Kidney (tissue), 14 donors: ENCODE measurements around the gene SGSH. TPM values are rescaled to one million over a fixed set of nuclear protein-coding genes. Genes with fewer than 3 reads are reported as not detected.
"Not testable (repeated sequence)": the region's sequence is repeated elsewhere in the genome, so short reads cannot be mapped to it uniquely, and the experiment has no call there.

ENCODE experiments used
- DNase-seq, 5 donors: peaks; one replicate each; pipeline ENCODE4 v3.0.0-alpha.2; 2013 to 2020
- FAIRE-seq: peaks from 2 replicates; lab custom pipeline; 2012; peaks lifted over from hg19 to GRCh38; lab: Jason Lieb, UNC
- H3K27ac ChIP-seq, 2 donors: one replicate each; pipeline ENCODE4 v1.7.0; 2013; ENCODE audit warnings: low read depth in 2 of 2, low read length in 2 of 2, inconsistent platforms in 1 of 2
- H3K27me3 ChIP-seq: one replicate; pipeline ENCODE4 v1.7.1; 2013; ENCODE audit warnings: low read length, inconsistent platforms; ENCODE audit not compliant: control insufficient read depth, insufficient read depth
- H3K36me3 ChIP-seq, 3 donors: one replicate each; pipeline versions ENCODE4 v1.7.0 to v1.7.1; 2013; ENCODE audit warnings: low read length in 3 of 3, control low read depth in 1 of 3, inconsistent platforms in 1 of 3; ENCODE audit not compliant: insufficient read depth in 3 of 3, control insufficient read depth in 2 of 3
- H3K4me1 ChIP-seq, 3 donors: one replicate each; pipeline versions ENCODE4 v1.7.0 to v1.7.1; 2013; ENCODE audit warnings: low read length in 3 of 3, inconsistent platforms in 1 of 3, low read depth in 1 of 3; ENCODE audit not compliant: control insufficient read depth in 2 of 3, insufficient read depth in 2 of 3
- H3K4me3 ChIP-seq, 3 donors: one replicate each; pipeline versions ENCODE4 v1.7.0 to v1.8.1; 2013; ENCODE audit warnings: low read length in 3 of 3, control low read depth in 1 of 3, inconsistent platforms in 1 of 3
- H3K9ac ChIP-seq, 3 donors: one replicate each; pipeline versions ENCODE4 v1.7.0 to v1.7.1; 2013; ENCODE audit warnings: low read length in 3 of 3, control low read depth in 1 of 3, inconsistent platforms in 1 of 3
- H3K9me3 ChIP-seq, 3 donors: one replicate each; pipeline versions ENCODE4 v1.7.0 to v1.7.1; 2013; ENCODE audit warnings: low read length in 3 of 3, control low read depth in 1 of 3, inconsistent platforms in 1 of 3; ENCODE audit not compliant: control insufficient read depth in 2 of 3, insufficient read depth in 1 of 3
- intact Hi-C: fragments of 100-400 bp; cut with DNase I; formaldehyde crosslinking; loops from one replicate; pipeline ENCODE4 v1.11.1; 2022
- polyA plus RNA-seq: library from polyadenylated mRNA; stranded (reverse); fragments of 350-450 nt; fragmentation: Illumina TruSeq; extraction: RNeasy Lipid Tissue Mini Kit (QIAGEN cat#74804); gene quantifications from one replicate; pipeline ENCODE4 v1.2.3, GENCODE V29; 2014; ENCODE audit warnings: low read depth, low replicate concordance; ENCODE audit not compliant: insufficient read depth
- total RNA-seq: library from RNA; stranded (reverse); fragmentation: NEBNext Ultra II Directional; extraction: Animal tissue kit (Norgen Biotek cat#: 25700); gene quantifications from one replicate; pipeline ENCODE4 v1.2.1, GENCODE V29; 2021
- TF ChIP-seq, protein P1 (sequence below): IDR thresholded peaks from 3 replicates; pipeline ENCODE4 v1.5.1; 2012; ENCODE audit warnings: mild to moderate bottlenecking, moderate library complexity, borderline replicate concordance; ENCODE audit not compliant: insufficient read depth; ENCODE audit errors: extremely low read depth
- donor health status: control.
- donor health status: control.
- donor health status: control.
- donor health status: control.
- donor health status: control.
- donor health status: DM: yes; HTN: yes; CAD: no.
- donor health status: Normal renal cell carcinoma (clear cell type).

Gene SGSH
- total and polyA plus RNA-seq, 2 donors from 2014 or later = 25.9 to 63.2 TPM

DNA sequence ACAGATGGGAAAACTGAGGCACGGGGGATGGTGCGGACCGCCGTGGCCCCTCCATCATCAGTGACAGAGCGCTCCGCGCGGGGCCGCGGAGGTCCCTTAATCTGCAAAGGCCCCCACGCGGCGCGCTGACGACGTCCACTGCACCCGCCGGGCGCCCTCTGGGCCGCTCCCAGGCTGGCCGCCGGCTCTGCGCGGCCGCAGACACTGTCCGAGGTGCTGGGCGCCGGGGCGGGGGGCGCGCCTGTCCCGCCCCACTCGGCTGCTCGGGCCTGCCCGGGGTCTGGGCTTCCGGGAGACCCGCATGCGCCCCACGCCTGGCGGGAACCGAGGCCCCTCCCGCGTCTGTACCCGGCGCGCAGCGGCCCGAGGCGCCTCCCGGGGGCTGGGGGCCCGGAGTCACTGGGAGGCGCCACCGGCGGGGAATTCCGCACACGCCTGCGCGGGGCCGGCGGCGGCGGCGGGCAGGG is 40.0 kb upstream of the SGSH start:
- H3K27me3 ChIP-seq = no peaks in the 10 kb centered on the region
- FAIRE-seq (no peak), DNase-seq (peak; percentile 84 to 95 (median 88))
- peak overlapping the region in 2 of 3 donors; percentile 55 for H3K9ac ChIP-seq
- H3K36me3 ChIP-seq = no peaks in the 10 kb centered on the region
- intact Hi-C loops = no loop called here
- H3K27ac ChIP-seq = peak overlapping the region; percentile 76 to 92
- peak overlapping the region; percentile 32 to 53 (median 33) for H3K4me3 ChIP-seq
- no peaks in the 10 kb centered on the region for H3K9me3 ChIP-seq
- TF ChIP-seq, protein P1, sequence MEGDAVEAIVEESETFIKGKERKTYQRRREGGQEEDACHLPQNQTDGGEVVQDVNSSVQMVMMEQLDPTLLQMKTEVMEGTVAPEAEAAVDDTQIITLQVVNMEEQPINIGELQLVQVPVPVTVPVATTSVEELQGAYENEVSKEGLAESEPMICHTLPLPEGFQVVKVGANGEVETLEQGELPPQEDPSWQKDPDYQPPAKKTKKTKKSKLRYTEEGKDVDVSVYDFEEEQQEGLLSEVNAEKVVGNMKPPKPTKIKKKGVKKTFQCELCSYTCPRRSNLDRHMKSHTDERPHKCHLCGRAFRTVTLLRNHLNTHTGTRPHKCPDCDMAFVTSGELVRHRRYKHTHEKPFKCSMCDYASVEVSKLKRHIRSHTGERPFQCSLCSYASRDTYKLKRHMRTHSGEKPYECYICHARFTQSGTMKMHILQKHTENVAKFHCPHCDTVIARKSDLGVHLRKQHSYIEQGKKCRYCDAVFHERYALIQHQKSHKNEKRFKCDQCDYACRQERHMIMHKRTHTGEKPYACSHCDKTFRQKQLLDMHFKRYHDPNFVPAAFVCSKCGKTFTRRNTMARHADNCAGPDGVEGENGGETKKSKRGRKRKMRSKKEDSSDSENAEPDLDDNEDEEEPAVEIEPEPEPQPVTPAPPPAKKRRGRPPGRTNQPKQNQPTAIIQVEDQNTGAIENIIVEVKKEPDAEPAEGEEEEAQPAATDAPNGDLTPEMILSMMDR = peak; percentile 2
- H3K4me1 ChIP-seq = peaks cover 0 to 31% (median 26%) of the 10 kb centered on the region in 3 donors

DNA sequence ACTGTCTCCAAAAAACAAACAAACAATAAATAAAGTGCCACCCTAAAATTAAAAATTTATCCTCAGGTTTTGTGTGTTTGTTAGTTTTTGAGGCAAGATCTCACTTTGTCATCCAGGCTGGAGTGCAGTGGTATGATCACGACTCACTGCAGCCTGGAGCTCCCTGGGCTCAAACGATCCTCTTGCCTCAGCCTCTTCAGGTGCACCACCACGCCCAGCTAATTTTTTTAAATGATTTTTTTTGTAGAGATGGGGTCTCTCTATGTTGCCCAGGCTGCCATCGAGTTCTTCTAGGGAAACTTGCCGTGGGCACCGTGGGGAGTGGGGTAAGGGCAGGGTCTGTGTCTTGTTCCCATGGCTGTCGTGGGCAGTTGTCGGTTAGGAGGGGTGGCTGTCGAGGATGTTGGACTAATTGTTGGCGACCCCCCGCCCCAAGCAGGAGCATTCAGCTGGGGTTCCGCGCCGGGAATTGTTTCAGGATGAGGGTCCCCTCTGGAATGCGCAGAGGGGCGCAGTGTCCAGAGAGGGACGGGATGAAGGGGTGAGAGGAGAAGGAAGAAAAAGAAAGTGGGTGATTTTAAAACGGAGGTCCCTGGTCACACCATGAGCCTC is 39.4 kb upstream of the SGSH start:
- Histone ChIP-seq H3K4me1 (peaks cover 2 to 31% (median 29%) of the 10 kb centered on the region in 3 donors), H3K36me3 (no peaks in the 10 kb centered on the region)
- no peak for FAIRE-seq

GRCh38 chr17:80258296-80258695 is 38.2 kb upstream of the SGSH start:
- H3K36me3 ChIP-seq, H3K4me3 ChIP-seq, FAIRE-seq, intact Hi-C loops, H3K9me3 ChIP-seq, DNase-seq, H3K9ac ChIP-seq, H3K27me3 ChIP-seq, H3K27ac ChIP-seq: not testable (repeated sequence)
- peaks cover 2 to 32% (median 26%) of the 10 kb centered on the region in 3 donors for H3K4me1 ChIP-seq

More for the DNA sequence above, 39.4 kb upstream of the SGSH start:
- DNase-seq = peak in 1 of 5 donors; percentile 67
- Histone ChIP-seq H3K9me3 (no peaks in the 10 kb centered on the region), H3K9ac (peak overlapping the region in 2 of 3 donors; percentile 55), H3K27ac (peak overlapping the region; percentile 76 to 92), H3K27me3 (no peaks in the 10 kb centered on the region), H3K4me3 (peak overlapping the region; percentile 32 to 53 (median 33))
- intact Hi-C loops = no loop called here
- TF ChIP-seq, protein P1 = no peak

- Histone ChIP-seq H3K27ac (no peak overlapping the region), H3K27me3 (no peaks in the 10 kb centered on the region), H3K9ac (no peak overlapping the region), H3K9me3 (no peaks in the 10 kb centered on the region), H3K4me1 (peaks cover 2 to 32% (median 24%) of the 10 kb centered on the region in 3 donors), H3K4me3 (no peak overlapping the region), H3K36me3 (no peaks in the 10 kb centered on the region)
- no peak for FAIRE-seq
- DNase-seq = no peak
- TF ChIP-seq, protein P1 = no peak
- intact Hi-C loops = no loop called here
These were observed 37.6 kb upstream of the SGSH start for GRCh38 chr17:80257716-80258213.
